Neural cell (in vitro differentiated cells): ENCODE data around the gene DENND4A. TPM values are rescaled to one million over a fixed set of nuclear protein-coding genes. Genes with fewer than 3 reads are reported as not detected.

Experiments
- H2AFZ ChIP-seq: fragments of 200-600, 300-800 bp; sonication (generic), shearing (Covaris generic); 2 replicates; pipeline ENCODE4 v1.6.0; 2014; ENCODE audit warnings: low read depth, mild to moderate bottlenecking, antibody characterized with exemption, low read length, moderate library complexity
- H3F3A ChIP-seq: fragments of 200-600 bp; shearing (Covaris generic); 2 replicates; pipeline ENCODE4 v1.6.1; 2016; ENCODE audit warnings: mild to moderate bottlenecking, moderate library complexity, mixed read lengths, antibody characterized with exemption, low read length; ENCODE audit not compliant: insufficient read depth, poor library complexity, severe bottlenecking
- H3K27ac ChIP-seq: fragments of 200-600, 300-800 bp; sonication (generic), shearing (Covaris generic); 2 replicates; pipeline ENCODE4 v1.5.1; 2014; ENCODE audit warnings: mild to moderate bottlenecking, low read length, moderate library complexity
- H3K27me3 ChIP-seq: fragments of 300-800, 200-600 bp; sonication (generic), shearing (Covaris generic); 2 replicates; pipeline ENCODE4 v1.6.0; 2014; ENCODE audit warnings: mild to moderate bottlenecking, low read depth, low read length, moderate library complexity; ENCODE audit not compliant: insufficient read depth
- H3K36me3 ChIP-seq: fragments of 300-800, 200-600 bp; sonication (generic), shearing (Covaris generic); 2 replicates; pipeline ENCODE4 v1.5.1; 2014; ENCODE audit warnings: mild to moderate bottlenecking, antibody characterized with exemption, low read length, moderate library complexity; ENCODE audit not compliant: insufficient read depth
- H3K4me2 ChIP-seq: fragments of 300-800, 200-600 bp; sonication (generic), shearing (Covaris generic); 2 replicates; pipeline ENCODE4 v1.6.0; 2014; ENCODE audit warnings: mild to moderate bottlenecking, low read length
- H3K4me3 ChIP-seq: fragments of 300-800, 200-600 bp; sonication (generic), shearing (Covaris generic); 2 replicates; pipeline ENCODE4 v1.5.1; 2014; ENCODE audit warnings: mild to moderate bottlenecking, low read length, moderate library complexity
- H3K79me2 ChIP-seq: fragments of 200-600 bp; shearing (Covaris generic); replicated peaks from 2 replicates; pipeline ENCODE4 v1.6.0; 2014; ENCODE audit warnings: mild to moderate bottlenecking, low read length, moderate library complexity; ENCODE audit not compliant: insufficient read depth
- H3K9ac ChIP-seq: fragments of 300-800, 200-600 bp; sonication (generic), shearing (Covaris generic); 2 replicates; pipeline ENCODE4 v1.6.1; 2016; ENCODE audit warnings: mild to moderate bottlenecking, low read length, mixed read lengths
- H3K9me2 ChIP-seq: fragments of 200-600 bp; shearing (Covaris generic); 2 replicates; pipeline ENCODE4 v1.6.1; 2016; ENCODE audit warnings: mild to moderate bottlenecking, low read length, mixed read lengths; ENCODE audit not compliant: insufficient read depth
- H3K9me3 ChIP-seq: fragments of 200-600, 300-800 bp; sonication (generic), shearing (Covaris generic); 2 replicates; pipeline ENCODE4 v1.6.1; 2016; ENCODE audit warnings: mild to moderate bottlenecking, mixed run types, low read length, moderate library complexity, mixed read lengths
- H4K20me1 ChIP-seq: fragments of 200-600 bp; shearing (Covaris generic); 2 replicates; pipeline ENCODE4 v1.6.1; 2016; ENCODE audit warnings: mild to moderate bottlenecking, mixed run types; ENCODE audit not compliant: insufficient read depth
- EP300 ChIP-seq: fragments of 450-650 bp; conservative IDR thresholded peaks from 2 replicates; pipeline ENCODE4 v1.6.1; 2014; ENCODE audit warnings: antibody characterized with exemption, mild to moderate bottlenecking, moderate library complexity; ENCODE audit not compliant: poor library complexity, severe bottlenecking
- EZH2 ChIP-seq: fragments of 200-600, 300-800 bp; shearing (Covaris generic), sonication (generic); IDR thresholded peaks from 2 replicates; pipeline ENCODE4 v1.6.1; 2014; ENCODE audit warnings: antibody characterized with exemption, low read length, borderline replicate concordance, mild to moderate bottlenecking; ENCODE audit not compliant: insufficient read depth, poor library complexity, severe bottlenecking
- MXI1 ChIP-seq: fragments of 450-650 bp; conservative IDR thresholded peaks from 2 replicates; pipeline ENCODE4 v1.6.1; 2014; ENCODE audit warnings: antibody characterized with exemption, mild to moderate bottlenecking; ENCODE audit not compliant: poor library complexity, severe bottlenecking
- POLR2AphosphoS5 ChIP-seq: IDR thresholded peaks from 2 replicates; pipeline ENCODE4 v1.6.1; 2012
- RAD21 ChIP-seq: fragments of 450-650 bp; conservative IDR thresholded peaks from 2 replicates; pipeline ENCODE4 v1.6.1; 2014; ENCODE audit warnings: antibody characterized with exemption, mild to moderate bottlenecking, moderate library complexity
- REST ChIP-seq: IDR thresholded peaks from 2 replicates; pipeline ENCODE4 v1.6.1; 2012; ENCODE audit warnings: borderline replicate concordance
- SMC3 ChIP-seq: fragments of 450-650 bp; conservative IDR thresholded peaks from 2 replicates; pipeline ENCODE4 v1.6.1; 2014; ENCODE audit warnings: antibody characterized with exemption, mild to moderate bottlenecking, moderate library complexity; ENCODE audit not compliant: poor library complexity
- TAF1 ChIP-seq: IDR thresholded peaks from 2 replicates; pipeline ENCODE4 v1.6.1; 2012; ENCODE audit warnings: low read depth
- polyA plus RNA-seq: library from polyadenylated mRNA; depleted of rRNA; stranded (reverse); fragments of >200 nt; gene quantifications from 2 replicates; pipeline ENCODE4 v1.2.3, GENCODE V29; 2014
- TF ChIP-seq, protein P1 (sequence below): fragments of 450-650 bp; IDR thresholded peaks from 2 replicates; pipeline ENCODE4 v1.5.1; 2014; ENCODE audit warnings: antibody characterized with exemption, mild to moderate bottlenecking, moderate library complexity; ENCODE audit not compliant: poor library complexity, severe bottlenecking

The DENND4A gene
- polyA plus RNA-seq, 1 donor from 2014 or later = 7.5 TPM

GRCh38 chr15:65819563-65819960 lies 27.5 kb upstream of the DENND4A start:
- Histone ChIP-seq H3K36me3 (no peaks in the 10 kb centered on the region), H3K9me2 (no peaks in the 10 kb centered on the region), H3K27me3 (no peaks in the 10 kb centered on the region), H3K27ac (no peak overlapping the region), H3K9me3 (no peaks in the 10 kb centered on the region), H3F3A (no peaks in the 10 kb centered on the region), H2AFZ (no peak overlapping the region), H3K4me2 (no peak overlapping the region), H3K4me3 (no peak overlapping the region), H3K9ac (no peak overlapping the region), H4K20me1 (no peaks in the 10 kb centered on the region), H3K79me2 (no peaks in the 10 kb centered on the region)
- TF ChIP-seq, protein P1, sequence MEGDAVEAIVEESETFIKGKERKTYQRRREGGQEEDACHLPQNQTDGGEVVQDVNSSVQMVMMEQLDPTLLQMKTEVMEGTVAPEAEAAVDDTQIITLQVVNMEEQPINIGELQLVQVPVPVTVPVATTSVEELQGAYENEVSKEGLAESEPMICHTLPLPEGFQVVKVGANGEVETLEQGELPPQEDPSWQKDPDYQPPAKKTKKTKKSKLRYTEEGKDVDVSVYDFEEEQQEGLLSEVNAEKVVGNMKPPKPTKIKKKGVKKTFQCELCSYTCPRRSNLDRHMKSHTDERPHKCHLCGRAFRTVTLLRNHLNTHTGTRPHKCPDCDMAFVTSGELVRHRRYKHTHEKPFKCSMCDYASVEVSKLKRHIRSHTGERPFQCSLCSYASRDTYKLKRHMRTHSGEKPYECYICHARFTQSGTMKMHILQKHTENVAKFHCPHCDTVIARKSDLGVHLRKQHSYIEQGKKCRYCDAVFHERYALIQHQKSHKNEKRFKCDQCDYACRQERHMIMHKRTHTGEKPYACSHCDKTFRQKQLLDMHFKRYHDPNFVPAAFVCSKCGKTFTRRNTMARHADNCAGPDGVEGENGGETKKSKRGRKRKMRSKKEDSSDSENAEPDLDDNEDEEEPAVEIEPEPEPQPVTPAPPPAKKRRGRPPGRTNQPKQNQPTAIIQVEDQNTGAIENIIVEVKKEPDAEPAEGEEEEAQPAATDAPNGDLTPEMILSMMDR = no peak
- TF ChIP-seq TAF1 = no peak
- TF ChIP-seq POLR2AphosphoS5 = no peak
- TF ChIP-seq EP300 = no peak
- TF ChIP-seq RAD21 = no peak
- TF ChIP-seq MXI1 = no peak
- no peak for TF ChIP-seq EZH2
- no peak for TF ChIP-seq REST
- no peak for TF ChIP-seq SMC3

- Histone ChIP-seq H3K9me2 (no peaks in the 10 kb centered on the region), H3K9me3 (no peaks in the 10 kb centered on the region)
- TF ChIP-seq REST (no peak), POLR2AphosphoS5 (no peak), SMC3 (no peak), EP300 (no peak), TAF1 (no peak), MXI1 (no peak), EZH2 (no peak), RAD21 (no peak)
- TF ChIP-seq, protein P1 = no peak
Observed at GRCh38 chr15:65818927-65819562, 27.0 kb upstream of the DENND4A start.

More at GRCh38 chr15:65818927-65819562, 27.0 kb upstream of the DENND4A start:
- Histone ChIP-seq H2AFZ (no peak overlapping the region), H3K9ac (no peak overlapping the region), H3K4me2 (no peak overlapping the region), H3K79me2 (no peaks in the 10 kb centered on the region), H3F3A (no peaks in the 10 kb centered on the region), H3K4me3 (no peak overlapping the region), H4K20me1 (no peaks in the 10 kb centered on the region), H3K27me3 (no peaks in the 10 kb centered on the region), H3K36me3 (no peaks in the 10 kb centered on the region), H3K27ac (no peak overlapping the region)
